HG02610 (cell line): ENCODE measurements around the gene ZNF780A.
"Not testable (repeated sequence)": the region's sequence is repeated elsewhere in the genome, so short reads cannot be mapped to it uniquely, and the experiment has no call there.

Source experiments
- ATAC-seq: cut with Tn5 transposase; IDR thresholded peaks from one replicate; pipeline ENCODE4 v1.9.1; 2021; ENCODE audit warnings: mild to moderate bottlenecking, moderate library complexity; ENCODE audit not compliant: unreplicated experiment

Gene ZNF780A

DNA sequence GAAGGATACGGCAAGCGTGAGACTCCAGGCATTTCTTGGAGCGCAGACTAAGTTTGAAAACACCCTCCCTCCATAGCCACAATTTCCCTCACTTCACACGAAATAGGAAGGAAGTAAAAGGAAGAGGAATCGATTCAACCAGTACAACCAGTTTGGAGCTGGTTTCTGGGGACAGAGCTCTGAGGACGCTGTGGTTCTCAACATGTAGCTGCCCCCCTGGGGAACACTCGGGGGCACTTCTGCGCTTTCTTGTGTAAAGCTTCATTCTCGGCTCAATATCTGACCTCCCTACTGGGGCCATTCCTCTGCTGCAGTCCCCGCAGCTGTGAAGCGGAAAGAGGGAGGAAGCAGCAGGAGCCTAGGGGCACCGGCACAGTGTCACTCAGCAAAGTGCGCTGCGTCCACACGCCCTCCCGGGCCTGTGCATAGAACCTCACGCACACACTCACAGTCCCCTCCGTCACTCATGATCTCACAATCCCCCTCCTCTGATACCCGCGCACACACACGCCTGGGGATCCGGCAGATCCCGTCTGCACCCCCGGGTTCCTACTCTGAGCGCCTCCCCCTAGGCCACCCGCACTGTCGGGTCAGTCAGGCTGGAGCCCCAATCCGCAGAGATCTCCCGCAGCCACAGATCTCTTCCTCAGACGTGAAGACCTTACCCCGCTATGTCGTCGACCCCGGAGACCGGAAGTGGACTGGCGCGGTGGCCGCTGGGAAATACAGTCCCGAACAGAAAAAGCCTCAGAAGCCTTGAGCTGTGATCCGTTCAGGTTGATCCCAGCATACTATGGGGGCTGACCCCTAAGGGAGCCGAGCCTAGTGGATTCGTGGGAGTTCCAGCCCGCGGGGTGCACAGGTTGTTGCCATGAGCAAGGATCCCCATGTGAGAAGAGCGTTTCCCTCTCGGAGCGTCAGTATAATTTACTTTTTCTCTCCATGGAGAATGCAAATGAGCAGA, at the start of gene ZNF780A:
Gene ZNF780A (minus strand): TSS at position 703 of the 964 bp plus-strand sequence. CDS start 6,190 bp downstream, outside the sequence.
- ATAC-seq: peak; percentile 88

DNA sequence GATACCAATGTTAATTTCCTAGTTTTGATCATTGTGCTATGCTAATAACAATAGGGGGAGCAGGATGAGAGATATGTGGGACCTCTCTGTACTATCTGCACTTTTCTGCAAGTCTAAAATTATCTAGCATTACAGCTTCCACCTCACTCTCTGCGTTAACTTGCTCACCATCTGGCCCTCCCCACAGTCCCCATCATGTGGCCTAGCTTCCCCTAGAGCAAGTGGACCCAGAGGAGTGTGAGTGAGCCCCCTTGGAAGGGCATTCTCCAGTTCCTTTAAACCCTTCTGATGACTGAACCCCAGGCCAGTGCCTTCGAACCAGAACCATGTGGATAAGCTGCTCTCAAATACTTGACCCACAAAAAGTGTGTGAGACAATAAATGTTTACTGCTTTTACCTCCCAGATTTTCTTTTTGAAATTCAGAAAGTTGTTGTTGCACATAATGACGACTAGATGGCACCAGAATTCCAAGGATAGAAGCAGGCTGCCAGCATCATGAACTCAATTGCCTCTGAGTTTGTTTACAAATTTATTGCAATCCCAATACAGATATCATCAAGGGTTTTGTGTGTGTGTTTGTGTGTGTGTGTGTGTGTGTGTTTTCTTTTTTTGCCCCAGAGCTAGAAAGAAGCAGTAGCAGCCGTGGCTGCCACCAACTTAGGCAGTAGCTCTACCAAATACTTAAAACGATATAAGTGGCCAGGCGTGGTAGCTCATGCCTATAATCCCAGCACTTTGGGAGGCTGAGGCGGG, 49.0 kb upstream of the ZNF780A start:
- ATAC-seq: no peak

DNA sequence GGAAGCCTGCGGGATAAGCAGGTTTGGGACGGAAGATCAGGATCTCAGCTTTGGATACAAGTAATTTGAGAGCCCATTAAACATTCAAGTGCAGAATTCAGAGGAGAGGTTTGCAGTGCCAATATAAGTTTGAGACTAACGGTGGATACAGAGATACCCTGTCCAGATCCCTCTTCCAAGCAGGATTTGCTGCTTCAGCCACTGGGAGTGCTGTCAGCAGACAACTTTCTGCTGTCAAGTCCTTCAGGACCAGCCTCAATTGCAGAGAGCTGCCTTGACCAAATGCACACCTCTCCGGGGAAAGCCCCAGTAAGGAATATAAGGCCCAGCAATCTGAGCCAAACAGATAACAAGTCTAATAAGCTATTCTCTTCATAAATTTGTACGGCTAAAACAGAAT, 46.1 kb upstream of the ZNF780A start:
- ATAC-seq: no peak

DNA sequence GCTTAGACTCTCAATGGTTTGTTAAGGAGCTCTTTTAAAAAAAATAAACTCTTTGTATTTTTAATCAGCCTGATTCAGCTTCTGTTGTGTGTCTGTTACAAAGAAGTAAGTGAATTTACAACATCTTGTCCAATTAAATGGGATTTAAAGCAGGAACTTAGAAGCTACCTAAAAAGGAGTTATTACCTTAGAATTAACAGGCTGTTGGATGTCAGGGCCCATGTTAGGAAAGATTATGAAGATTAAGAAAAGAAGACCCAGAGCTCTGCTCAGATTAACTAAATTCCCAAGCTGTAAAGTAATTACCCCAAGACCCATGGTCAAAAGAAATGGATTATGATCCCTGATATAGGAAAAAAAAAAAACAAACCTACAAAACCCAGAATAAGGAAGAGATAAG, 44.1 kb upstream of the ZNF780A start:
- no peak for ATAC-seq

DNA sequence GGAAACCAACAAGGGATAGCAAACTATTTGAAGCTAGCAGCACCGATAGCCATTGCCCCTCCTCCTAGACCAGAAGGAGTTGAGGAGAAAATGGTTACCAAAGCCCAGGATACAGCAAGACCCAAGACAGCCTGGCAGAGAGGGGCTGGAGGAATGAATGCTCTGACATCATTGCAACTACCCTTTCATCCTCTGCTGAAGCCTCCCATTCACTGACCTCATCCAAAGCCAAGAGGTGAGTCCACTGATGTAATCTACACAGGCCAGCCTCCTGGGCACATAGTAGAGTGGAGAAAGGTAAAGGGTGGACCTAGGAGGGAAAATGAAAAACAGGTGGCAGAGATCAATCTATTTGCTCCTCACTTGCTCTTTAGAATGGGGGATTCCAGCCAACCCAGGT, 42.7 kb upstream of the ZNF780A start:
- ATAC-seq: no peak

DNA sequence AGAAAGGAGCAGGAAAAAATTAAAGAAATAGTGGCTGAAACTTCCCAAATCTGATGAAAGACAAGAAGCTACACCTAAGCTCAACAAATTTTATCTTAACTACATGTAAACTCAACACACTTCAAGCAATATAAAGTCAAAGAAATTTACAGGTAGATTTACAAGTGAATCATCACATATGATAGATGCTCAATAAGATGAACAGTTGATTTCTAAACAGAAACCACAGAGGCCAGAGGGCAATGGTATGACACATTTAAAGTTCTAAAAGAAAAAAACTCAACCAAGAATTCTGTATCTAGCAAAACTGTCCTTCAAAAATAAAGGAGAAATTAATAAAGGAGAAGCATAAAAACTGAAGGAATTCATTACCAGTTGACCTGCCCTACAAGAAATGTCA, 39.3 kb upstream of the ZNF780A start:
- no peak for ATAC-seq

DNA sequence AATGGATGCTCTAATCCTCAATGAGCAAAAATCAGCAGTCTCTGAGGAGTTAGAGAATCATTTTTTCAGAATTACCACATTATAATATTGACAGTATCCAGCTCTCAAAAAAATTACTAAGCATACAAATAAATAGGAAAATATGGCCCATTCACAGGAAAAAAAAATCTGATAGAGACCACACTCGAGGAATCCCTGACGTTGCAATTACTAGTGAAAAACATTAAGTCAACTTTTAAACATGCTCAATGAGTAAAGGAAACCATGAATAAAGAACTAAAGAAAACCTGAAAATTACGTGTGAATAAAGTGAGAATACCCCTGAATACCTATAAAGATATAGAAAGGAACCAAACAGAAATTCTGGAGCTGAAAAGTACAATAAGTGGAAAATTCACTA, 38.7 kb upstream of the ZNF780A start:
- no peak for ATAC-seq

DNA sequence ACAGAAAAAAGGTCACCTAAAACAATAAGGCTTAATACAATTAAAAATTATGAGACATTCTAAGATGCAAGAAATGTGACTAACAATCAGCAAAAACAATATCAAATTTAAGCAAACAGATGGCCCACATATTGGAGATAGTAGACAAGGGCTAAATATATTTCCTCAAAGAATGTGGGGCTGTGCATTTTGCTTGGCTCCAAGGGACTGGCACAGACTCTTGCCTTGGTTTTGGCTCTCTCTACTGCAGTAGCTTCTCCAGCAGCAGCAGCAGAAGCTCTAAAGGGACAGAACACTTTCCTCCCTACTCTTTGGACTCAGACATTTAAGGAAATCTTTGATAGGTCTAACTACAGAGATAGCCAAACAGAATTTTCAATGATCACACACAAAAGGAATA, 38.2 kb upstream of the ZNF780A start:
- ATAC-seq: no peak

DNA sequence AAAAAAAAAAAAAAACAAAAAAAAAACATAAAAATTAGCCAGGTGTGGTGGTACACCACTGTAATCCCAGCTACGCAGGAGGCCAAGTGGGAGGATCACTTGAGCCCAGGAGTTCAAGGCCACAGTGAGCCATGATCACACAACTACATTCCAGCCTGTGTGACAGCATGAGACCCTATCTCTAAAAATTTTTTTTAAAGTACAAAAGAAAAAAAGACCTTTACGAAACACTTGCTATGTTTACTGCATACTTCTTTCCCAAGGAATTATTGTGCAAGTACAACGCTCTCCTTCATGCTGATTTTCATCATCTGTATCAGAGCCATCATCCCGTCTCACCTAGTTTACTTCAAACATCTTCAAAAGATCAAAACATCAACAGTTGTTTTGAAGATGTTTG, 28.6 kb upstream of the ZNF780A start:
- no peak for ATAC-seq

DNA sequence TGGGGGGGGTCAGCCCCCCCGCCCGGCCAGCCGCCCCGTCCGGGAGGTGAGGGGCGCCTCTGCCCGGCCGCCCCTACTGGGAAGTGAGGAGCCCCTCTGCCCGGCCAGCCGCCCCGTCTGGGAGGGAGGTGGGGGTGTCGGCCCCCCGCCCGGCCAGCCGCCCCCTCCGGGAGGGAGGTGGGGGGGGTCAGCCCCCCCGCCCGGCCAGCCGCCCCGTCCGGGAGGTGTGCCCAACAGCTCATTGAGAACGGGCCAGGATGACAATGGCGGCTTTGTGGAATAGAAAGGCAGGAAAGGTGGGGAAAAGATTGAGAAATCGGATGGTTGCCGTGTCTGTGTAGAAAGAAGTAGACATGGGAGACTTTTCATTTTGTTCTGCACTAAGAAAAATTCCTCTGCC, 27.9 kb upstream of the ZNF780A start:
- ATAC-seq: not testable (repeated sequence)

DNA sequence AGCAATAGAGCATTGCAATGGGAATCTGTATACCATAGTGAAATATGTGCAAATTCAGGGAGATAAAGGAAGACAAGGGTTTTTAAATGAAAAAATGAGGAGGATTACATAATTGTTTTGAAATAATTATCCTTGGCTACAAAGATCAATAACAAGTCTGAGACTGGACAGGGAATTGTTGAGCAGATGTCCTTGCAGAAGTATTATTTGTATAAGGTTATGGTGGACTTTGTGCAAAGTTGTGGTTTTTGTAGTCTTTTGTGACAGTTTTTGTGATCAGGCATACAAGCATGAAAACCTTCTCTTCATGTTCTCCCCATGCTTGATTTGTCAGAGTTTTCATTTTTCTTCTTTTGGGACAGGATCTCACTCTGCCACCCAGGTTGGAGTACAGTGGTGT, 25.3 kb upstream of the ZNF780A start:
- no peak for ATAC-seq

DNA sequence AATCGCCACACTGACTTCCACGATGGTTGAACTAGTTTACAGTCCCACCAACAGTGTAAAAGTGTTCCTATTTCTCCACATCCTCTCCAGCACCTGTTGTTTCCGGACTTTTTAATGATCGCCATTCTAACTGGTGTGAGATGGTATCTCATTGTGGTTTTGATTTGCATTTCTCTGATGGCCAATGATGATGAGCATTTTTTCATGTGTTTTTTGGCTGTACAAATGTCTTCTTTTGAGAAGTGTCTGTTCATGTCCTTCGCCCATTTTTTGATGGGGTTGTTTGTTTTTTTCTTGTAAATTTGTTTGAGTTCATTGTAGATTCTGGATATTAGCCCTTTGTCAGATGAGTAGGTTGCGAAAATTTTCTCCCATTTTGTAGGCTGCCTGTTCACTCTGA, 23.4 kb upstream of the ZNF780A start:
- ATAC-seq: not testable (repeated sequence)

DNA sequence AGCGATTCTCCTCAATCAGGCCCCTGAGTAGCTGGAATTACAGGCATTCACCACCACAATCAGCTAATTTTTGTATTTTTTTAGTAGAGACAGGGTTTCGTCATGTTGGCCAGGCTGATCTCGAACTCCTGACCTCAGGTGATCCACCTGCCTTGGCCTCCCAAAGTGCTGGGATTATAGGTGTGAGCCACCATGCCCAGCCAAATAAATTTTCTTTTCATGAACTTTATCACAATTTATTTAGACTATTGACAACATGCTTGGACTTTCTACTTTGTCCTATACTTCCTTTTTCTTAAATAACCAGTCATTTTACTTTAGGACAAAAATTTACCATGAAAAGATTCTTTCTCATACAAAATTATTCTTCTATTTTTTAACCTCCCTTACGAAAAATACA, 21.5 kb upstream of the ZNF780A start:
- ATAC-seq: not testable (repeated sequence)

DNA sequence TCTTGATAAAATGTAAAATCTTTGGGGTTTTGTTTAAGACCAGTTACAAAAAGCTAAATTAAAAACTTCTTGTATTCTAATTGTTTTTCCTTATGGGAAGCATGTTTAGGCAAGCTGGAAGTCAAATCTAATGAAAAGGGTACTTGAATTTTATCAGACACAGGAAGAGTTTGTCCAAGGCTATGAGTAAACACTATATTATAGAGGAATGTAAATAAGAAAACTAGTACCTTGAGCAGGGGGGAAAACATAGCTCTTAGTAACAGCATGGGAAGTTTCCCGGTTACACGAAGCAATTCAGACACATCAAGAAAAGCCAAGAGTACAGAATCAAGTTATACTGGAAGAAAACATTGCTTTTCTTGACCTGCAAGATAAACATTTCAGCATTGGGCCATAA, 19.8 kb upstream of the ZNF780A start:
- no peak for ATAC-seq

DNA sequence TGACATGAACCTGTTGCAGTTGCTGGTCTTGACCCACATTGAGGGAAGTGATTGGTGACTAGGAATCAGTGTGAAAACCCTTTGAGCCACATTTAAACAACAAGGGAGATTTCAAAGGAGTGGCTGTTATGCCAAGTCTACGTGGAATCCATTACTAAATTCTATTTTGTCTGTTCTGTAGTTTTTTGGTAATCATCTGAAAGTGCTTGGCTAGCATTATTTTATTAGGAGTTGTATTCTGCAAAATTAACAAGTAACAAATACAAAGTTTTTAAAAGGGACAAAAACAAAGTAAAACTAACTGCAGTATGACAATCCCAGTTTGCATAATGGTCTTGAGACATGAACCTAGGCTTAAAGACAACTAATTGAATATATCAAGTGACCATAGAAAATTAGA, 14.0 kb upstream of the ZNF780A start:
- ATAC-seq: no peak

DNA sequence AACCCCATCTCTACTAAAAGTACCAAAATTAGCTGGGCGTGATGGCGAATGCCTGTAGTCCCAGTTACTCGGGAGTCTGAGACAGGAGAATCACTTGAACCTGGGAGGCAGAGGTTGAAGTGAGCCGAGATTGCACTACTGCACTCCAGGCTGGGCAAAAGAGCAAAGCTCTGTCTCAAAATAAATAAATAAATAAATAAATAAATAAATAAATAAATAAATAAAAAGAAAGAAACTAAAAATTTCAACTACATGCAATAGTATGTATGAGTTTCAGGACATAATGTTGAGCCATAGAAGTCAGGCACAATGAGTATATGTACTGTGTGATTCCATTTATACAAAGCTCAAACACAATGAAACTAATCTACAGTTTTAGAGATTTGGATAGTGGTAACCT, 12.9 kb upstream of the ZNF780A start:
- ATAC-seq: no peak

DNA sequence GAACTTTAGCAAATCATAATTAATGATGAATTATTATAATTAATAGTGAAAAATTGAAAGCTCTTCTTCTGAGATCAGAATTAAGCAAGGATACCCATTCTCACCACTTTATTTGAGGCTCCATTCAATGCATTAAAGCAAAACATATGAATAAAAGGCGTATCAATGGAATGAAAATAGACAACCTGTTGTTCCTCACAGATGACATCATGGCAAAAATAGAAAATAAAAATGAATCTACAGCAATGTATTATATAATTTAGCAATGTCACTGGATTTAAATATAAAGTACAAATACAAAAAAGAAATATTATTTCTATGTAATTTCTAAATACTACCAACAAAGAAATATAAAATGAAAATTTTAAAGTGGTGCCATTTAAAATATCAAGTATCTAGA, 11.1 kb upstream of the ZNF780A start:
- ATAC-seq: no peak

DNA sequence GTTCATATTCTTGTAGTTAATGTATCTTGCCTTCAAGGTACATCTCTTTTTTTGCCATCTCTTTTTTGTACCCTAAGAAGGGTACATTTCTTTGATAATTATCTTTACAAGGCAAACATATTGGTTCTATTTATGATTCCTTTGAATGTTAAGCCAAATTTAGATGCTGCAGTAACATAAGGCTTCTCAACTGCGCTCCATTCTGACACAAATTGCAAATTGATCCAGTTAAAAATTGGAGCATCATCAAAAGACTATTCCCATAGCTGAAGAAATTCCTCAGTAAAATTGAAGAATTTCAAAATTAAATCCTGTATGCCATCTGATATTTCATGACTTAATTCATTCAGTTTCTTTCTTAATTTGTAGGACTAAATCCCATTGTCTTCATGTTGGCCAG, 2.7 kb upstream of the ZNF780A start:
- no peak for ATAC-seq

DNA sequence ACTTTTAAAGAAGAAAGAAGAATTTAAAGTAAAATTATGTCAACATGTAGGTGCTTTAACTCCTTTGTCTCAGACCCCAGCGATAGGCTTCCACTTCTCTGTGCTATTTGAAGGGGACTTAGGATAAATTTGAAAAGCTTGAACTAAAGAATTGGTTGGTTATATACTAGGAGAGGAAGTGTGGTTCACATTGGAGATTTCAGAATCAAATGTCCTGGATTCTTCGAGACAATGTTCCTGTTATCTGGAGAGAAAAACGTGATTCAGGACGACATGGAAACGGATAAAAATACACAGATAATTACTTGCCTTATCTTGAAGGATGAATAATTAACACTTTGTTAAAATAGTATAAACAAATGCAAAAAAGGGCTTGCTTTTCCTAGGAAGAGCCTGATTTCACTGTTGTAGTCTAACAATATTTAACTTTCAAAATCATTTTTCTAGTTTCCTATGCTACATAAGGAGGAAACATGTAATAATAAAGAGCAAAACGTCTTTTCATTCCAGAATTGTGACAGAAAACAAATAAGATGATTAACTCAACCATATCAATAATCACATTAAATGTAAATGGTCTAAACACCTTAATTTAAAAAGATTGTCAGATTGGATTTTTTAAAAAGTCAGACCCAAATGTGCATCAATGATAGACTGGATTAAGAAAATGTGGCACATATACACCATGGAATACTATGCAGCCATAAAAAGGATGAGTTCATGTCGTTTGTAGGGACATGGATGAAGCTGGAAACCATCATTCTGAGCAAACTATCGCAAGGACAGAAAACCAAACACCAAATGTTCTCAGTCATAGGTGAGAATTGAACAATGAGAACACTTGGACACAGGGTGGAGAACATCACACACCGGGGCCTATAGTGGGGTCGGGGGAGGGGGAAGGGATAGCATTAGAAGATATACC, 724 bp upstream of the ZNF780A start:
- ATAC-seq: no peak

DNA sequence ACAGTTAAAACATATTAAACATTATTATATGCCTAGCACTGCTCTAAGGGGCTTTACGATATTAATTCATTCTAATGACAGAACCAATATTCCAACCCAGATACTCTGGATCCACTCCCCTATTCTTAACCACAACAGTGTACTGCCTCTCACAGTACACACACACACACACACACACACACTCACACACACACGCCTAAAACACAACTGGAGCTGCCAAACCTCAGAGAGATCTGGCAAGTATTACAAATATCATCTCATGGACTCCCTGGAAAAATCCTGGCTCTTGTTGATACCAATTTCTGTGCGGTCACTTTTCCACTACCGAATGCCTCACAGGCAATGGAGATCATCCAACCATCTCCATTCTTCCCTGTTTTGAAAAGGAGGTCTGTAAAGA, 1.3 kb downstream of the ZNF780A start:
- ATAC-seq: no peak
